Activated T-helper 1 cell treated with Interleukin-2 at 50 U/mL for 16 hours (primary cell): ENCODE data around the gene TRPC4AP.

Experiments
- DNase-seq: peaks from one replicate; pipeline ENCODE4 v3.0.0-alpha.2; 2020; ENCODE audit warnings: low read depth

The TRPC4AP gene

GRCh38 chr20:35000922-35001595 is 91.5 kb downstream of the TRPC4AP start:
- no peak for DNase-seq

- DNase-seq = no peak
Observed at GRCh38 chr20:35000311-35000921, 92.2 kb downstream of the TRPC4AP start.

- no peak for DNase-seq
Observed at GRCh38 chr20:34999782-35000181, 92.8 kb downstream of the TRPC4AP start.

GRCh38 chr20:34999021-34999451 is 93.6 kb downstream of the TRPC4AP start:
- DNase-seq = no peak

- DNase-seq = no peak
Observed at GRCh38 chr20:34998331-34998950, 94.2 kb downstream of the TRPC4AP start.

GRCh38 chr20:34997774-34998173 is 94.8 kb downstream of the TRPC4AP start:
- DNase-seq = no peak

GRCh38 chr20:34997131-34997561 is 95.5 kb downstream of the TRPC4AP start:
- DNase-seq = no peak

- no peak for DNase-seq
Observed at GRCh38 chr20:34996243-34997028, 96.2 kb downstream of the TRPC4AP start.

- DNase-seq = no peak
Observed at GRCh38 chr20:34995696-34996095, 96.9 kb downstream of the TRPC4AP start.

- DNase-seq = no peak
Observed at GRCh38 chr20:34995192-34995591, 97.4 kb downstream of the TRPC4AP start.

- DNase-seq = no peak
Observed at GRCh38 chr20:34994509-34995131, 98.0 kb downstream of the TRPC4AP start.

- no peak for DNase-seq
Observed at GRCh38 chr20:34993941-34994508, 98.6 kb downstream of the TRPC4AP start.

- no peak for DNase-seq
Observed at GRCh38 chr20:34992751-34993417, 99.7 kb downstream of the TRPC4AP start.

- DNase-seq = no peak
Observed at GRCh38 chr20:34990661-34991214, 101.9 kb downstream of the TRPC4AP start.

- DNase-seq = no peak
Observed at GRCh38 chr20:34990231-34990630, 102.4 kb downstream of the TRPC4AP start.

- no peak for DNase-seq
Observed at GRCh38 chr20:34989670-34990069, 102.9 kb downstream of the TRPC4AP start.

- DNase-seq = no peak
Observed at GRCh38 chr20:34989118-34989517, 103.5 kb downstream of the TRPC4AP start.

GRCh38 chr20:34988191-34988540 is 104.4 kb downstream of the TRPC4AP start:
- DNase-seq = no peak

GRCh38 chr20:34987288-34988190 is 105.1 kb downstream of the TRPC4AP start:
- DNase-seq = no peak
